GM13977 (cell line): ENCODE results near the gene PPFIA1.

ENCODE experiments used
- DNase-seq: peaks from one replicate; pipeline ENCODE4 v3.0.0; 2012; ENCODE audit warnings: low spot score
- CTCF ChIP-seq: IDR thresholded peaks from 2 replicates; pipeline ENCODE4 v1.5.1; 2012; ENCODE audit warnings: mild to moderate bottlenecking, control low read depth; ENCODE audit not compliant: insufficient read depth; ENCODE audit errors: extremely low read depth, missing control alignments
- in situ Hi-C: fragments of 300-500 bp; cut with MboI; formaldehyde crosslinking; loops from one replicate; pipeline ENCODE4 v1.12.0; 2022; ENCODE audit warnings: low sequenced_read_pairs, low pct_unique_long_range_greater_than_20kb, mixed read lengths, inconsistent platforms; ENCODE audit not compliant: unreplicated experiment

Gene PPFIA1

GRCh38 chr11:70429428-70429705 lies 158.9 kb downstream of the PPFIA1 start:
- in situ Hi-C loops: no loop called here
- TF ChIP-seq CTCF: no peak
- no peak for DNase-seq

- no peak for DNase-seq
- no peak for TF ChIP-seq CTCF
- in situ Hi-C loops: no loop called here
Observed at GRCh38 chr11:70429724-70430521, 159.4 kb downstream of the PPFIA1 start.

GRCh38 chr11:70430671-70431574 lies 160.4 kb downstream of the PPFIA1 start:
- TF ChIP-seq CTCF: no peak
- DNase-seq: no peak
- in situ Hi-C loops: no loop called here

- TF ChIP-seq CTCF: no peak
- in situ Hi-C loops: no loop called here
- DNase-seq: no peak
Observed at GRCh38 chr11:70431611-70432010, 161.1 kb downstream of the PPFIA1 start.

GRCh38 chr11:70432065-70432464 lies 161.6 kb downstream of the PPFIA1 start:
- DNase-seq: no peak
- TF ChIP-seq CTCF: no peak
- in situ Hi-C loops: no loop called here

- in situ Hi-C loops: no loop called here
- no peak for TF ChIP-seq CTCF
- DNase-seq: no peak
Observed at GRCh38 chr11:70432580-70432979, 162.1 kb downstream of the PPFIA1 start.
